Measurements from ENCODE around the gene MARCHF2. TPM values are rescaled to one million over a fixed set of nuclear protein-coding genes. Genes with fewer than 3 reads are reported as not detected.
"Not testable (repeated sequence)": the region's sequence is repeated elsewhere in the genome, so short reads cannot be mapped to it uniquely, and the experiment has no call there.

MARCHF2 gene
- polyA plus RNA-seq (ENCODE audit: insufficient read length in 4 of 4) = 10 to 100 TPM; 11.4 to 20.8 (median 15.7) TPM

GRCh38 chr19:8412783-8413628 is at the start of gene MARCHF2:
Gene MARCHF2 (plus strand): TSS chr19:8413305. CDS start chr19:8421841, 8,536 bp downstream.
- DNase-seq (ENCODE audit: low read depth in 4 of 4, low spot score in 2 of 4) = peak; percentile 66 to 94 (median 86)

- DNase-seq (ENCODE audit: low read depth in 4 of 4, low spot score in 2 of 4) = no peak
Measured at GRCh38 chr19:8363803-8364771, 49.0 kb upstream of the MARCHF2 start, which contains the start of gene ANGPTL4. Gene ANGPTL4 (plus strand): TSS chr19:8364155. CDS start chr19:8364322, 167 bp downstream.

GRCh38 chr19:8366121-8366581 is 47.0 kb upstream of the MARCHF2 start:
- no peak for DNase-seq (ENCODE audit: low read depth in 4 of 4, low spot score in 2 of 4)

GRCh38 chr19:8366961-8367326 is 46.2 kb upstream of the MARCHF2 start:
- no peak for DNase-seq (ENCODE audit: low read depth in 4 of 4, low spot score in 2 of 4)

GRCh38 chr19:8367327-8368001 is 45.6 kb upstream of the MARCHF2 start:
- peak in 3 of 4 donors; percentile 50 to 92 (median 78) for DNase-seq (ENCODE audit: low read depth in 4 of 4, low spot score in 2 of 4)

- no peak for DNase-seq (ENCODE audit: low read depth in 4 of 4, low spot score in 2 of 4)
Measured at GRCh38 chr19:8370176-8371010, 42.7 kb upstream of the MARCHF2 start.

- no peak for DNase-seq (ENCODE audit: low read depth in 4 of 4, low spot score in 2 of 4)
Measured at GRCh38 chr19:8371011-8371804, 41.9 kb upstream of the MARCHF2 start.

- no peak for DNase-seq (ENCODE audit: low read depth in 4 of 4, low spot score in 2 of 4)
Measured at GRCh38 chr19:8373867-8374813, 39.0 kb upstream of the MARCHF2 start.

- not testable (repeated sequence) for DNase-seq (ENCODE audit: low read depth in 4 of 4, low spot score in 2 of 4)
Measured at GRCh38 chr19:8375766-8376165, 37.3 kb upstream of the MARCHF2 start.

- not testable (repeated sequence) for DNase-seq (ENCODE audit: low read depth in 4 of 4, low spot score in 2 of 4)
Measured at GRCh38 chr19:8376373-8376974, 36.6 kb upstream of the MARCHF2 start.

GRCh38 chr19:8377598-8377997 is 35.5 kb upstream of the MARCHF2 start:
- no peak for DNase-seq (ENCODE audit: low read depth in 4 of 4, low spot score in 2 of 4)

GRCh38 chr19:8379156-8379891 is 33.8 kb upstream of the MARCHF2 start:
- DNase-seq (ENCODE audit: low read depth in 4 of 4, low spot score in 2 of 4) = not testable (repeated sequence)

- DNase-seq (ENCODE audit: low read depth in 4 of 4, low spot score in 2 of 4) = not testable (repeated sequence)
Measured at GRCh38 chr19:8384569-8384968, 28.5 kb upstream of the MARCHF2 start.

- not testable (repeated sequence) for DNase-seq (ENCODE audit: low read depth in 4 of 4, low spot score in 2 of 4)
Measured at GRCh38 chr19:8385103-8385502, 28.0 kb upstream of the MARCHF2 start.

- not testable (repeated sequence) for DNase-seq (ENCODE audit: low read depth in 4 of 4, low spot score in 2 of 4)
Measured at GRCh38 chr19:8385566-8385965, 27.5 kb upstream of the MARCHF2 start.

GRCh38 chr19:8386419-8386818 is 26.7 kb upstream of the MARCHF2 start:
- not testable (repeated sequence) for DNase-seq (ENCODE audit: low read depth in 4 of 4, low spot score in 2 of 4)

Data from left renal cortex interstitium (tissue), 4 donors.